Esophagus (tissue), 2 donors: ENCODE measurements around the gene AOPEP. TPM values are rescaled to one million over a fixed set of nuclear protein-coding genes. Genes with fewer than 3 reads are reported as not detected.

Source experiments
- H3K27ac ChIP-seq, 2 donors: one replicate each; pipeline ENCODE4 v1.5.1; 2013; ENCODE audit warnings: low read depth in 2 of 2, mild to moderate bottlenecking in 2 of 2, inconsistent platforms in 1 of 2, low read length in 1 of 2, moderate library complexity in 1 of 2
- H3K27me3 ChIP-seq, 2 donors: one replicate each; pipeline ENCODE4 v1.6.1; 2013; ENCODE audit warnings: low read length in 2 of 2, control low read depth in 1 of 2, mild to moderate bottlenecking in 1 of 2; ENCODE audit not compliant: insufficient read depth in 2 of 2, control insufficient read depth in 1 of 2
- H3K36me3 ChIP-seq, 2 donors: one replicate each; pipeline ENCODE4 v1.6.1; 2013; ENCODE audit warnings: low read length in 1 of 2; ENCODE audit not compliant: control insufficient read depth in 2 of 2, insufficient read depth in 2 of 2
- H3K4me1 ChIP-seq, 2 donors: one replicate each; pipeline ENCODE4 v1.6.1; 2013; ENCODE audit warnings: low read length in 1 of 2; ENCODE audit not compliant: control insufficient read depth in 2 of 2, insufficient read depth in 2 of 2
- H3K4me3 ChIP-seq, 2 donors: one replicate each; pipeline ENCODE4 v1.5.1; 2013; ENCODE audit warnings: low read length in 2 of 2, mild to moderate bottlenecking in 2 of 2, low read depth in 1 of 2, moderate library complexity in 1 of 2
- H3K9me3 ChIP-seq, 2 donors: one replicate each; pipeline ENCODE4 v1.6.1; 2013; ENCODE audit warnings: mild to moderate bottlenecking in 2 of 2, low read depth in 1 of 2, low read length in 1 of 2, moderate library complexity in 1 of 2; ENCODE audit not compliant: control insufficient read depth in 2 of 2, insufficient read depth in 1 of 2
- WGBS, 2 donors: extraction: QIAGEN DNeasy Blood & Tissue Kit; methylation state at CpG; one replicate each; pipeline ENCODE4 v1.1.7; 2013; 5-methylcytosine and 5-hydroxymethylcytosine counted together
- polyA plus RNA-seq, 2 donors: library from polyadenylated mRNA; stranded (reverse); fragments of 200-250 nt; gene quantifications; one replicate each; pipeline ENCODE4 v1.2.3, GENCODE V29; 2013
- donor health status: healthy with polysubstance abuse.
- donor health status: Bipolar disorder and iron deficiency.

AOPEP gene
- polyA plus RNA-seq: 100 to 1,000 TPM in 1 of 2 donors, 10 to 100 TPM in 1; 99.6 to 111 TPM

GRCh38 chr9:94726495-94727191 lies at the start of gene AOPEP:
Gene AOPEP (plus strand): TSS chr9:94726699. CDS start chr9:94759784, 33,085 bp downstream.
- H3K27ac ChIP-seq: peak within 1 kb of the TSS; percentile 86 to 97
- H3K9me3 ChIP-seq: no peaks in the 10 kb centered on the region
- H3K4me3 ChIP-seq: peak within 1 kb of the TSS; percentile 81 to 95
- H3K36me3 ChIP-seq: no peaks in the 10 kb centered on the region
- H3K4me1 ChIP-seq: no peaks in the 10 kb centered on the region
- H3K27me3 ChIP-seq: no peaks in the 10 kb centered on the region
- WGBS, 2 donors: 0% methylated on average over 52 of the region's 52 CpGs

- Histone ChIP-seq H3K4me3 (no peak overlapping the region), H3K4me1 (no peaks in the 10 kb centered on the region), H3K36me3 (no peaks in the 10 kb centered on the region), H3K27ac (no peak overlapping the region), H3K27me3 (no peaks in the 10 kb centered on the region), H3K9me3 (no peaks in the 10 kb centered on the region)
- WGBS, 2 donors: 58 to 62% methylated on average over 4 of the region's 4 CpGs
Measured at GRCh38 chr9:94677929-94678328, 48.6 kb upstream of the AOPEP start.

GRCh38 chr9:94679587-94679986 lies 46.9 kb upstream of the AOPEP start:
- no peaks in the 10 kb centered on the region for H3K4me1 ChIP-seq
- 81 to 84% methylated on average over 8 of the region's 8 CpGs for WGBS, 2 donors
- no peak overlapping the region for H3K27ac ChIP-seq
- no peaks in the 10 kb centered on the region for H3K27me3 ChIP-seq
- no peak overlapping the region for H3K4me3 ChIP-seq
- no peaks in the 10 kb centered on the region for H3K36me3 ChIP-seq
- no peaks in the 10 kb centered on the region for H3K9me3 ChIP-seq

- no peak overlapping the region for H3K27ac ChIP-seq
Measured at GRCh38 chr9:94680020-94680419, 46.5 kb upstream of the AOPEP start.

GRCh38 chr9:94680621-94681020 lies 45.9 kb upstream of the AOPEP start:
- Histone ChIP-seq H3K4me1 (no peaks in the 10 kb centered on the region), H3K9me3 (no peaks in the 10 kb centered on the region), H3K36me3 (no peaks in the 10 kb centered on the region), H3K27me3 (no peaks in the 10 kb centered on the region), H3K27ac (no peak overlapping the region), H3K4me3 (no peak overlapping the region)
- WGBS, 2 donors: 69 to 77% methylated on average over 2 of the region's 2 CpGs

More at GRCh38 chr9:94680020-94680419, 46.5 kb upstream of the AOPEP start:
- Histone ChIP-seq H3K27me3 (no peaks in the 10 kb centered on the region), H3K36me3 (no peaks in the 10 kb centered on the region), H3K4me1 (no peaks in the 10 kb centered on the region), H3K9me3 (no peaks in the 10 kb centered on the region), H3K4me3 (no peak overlapping the region)
- 75 to 92% methylated on average over 1 of the region's 1 CpG for WGBS, 2 donors

- H3K9me3 ChIP-seq: no peaks in the 10 kb centered on the region
- WGBS, 2 donors: 7 to 11% methylated on average over 7 of the region's 7 CpGs
- H3K27me3 ChIP-seq: no peaks in the 10 kb centered on the region
- H3K27ac ChIP-seq: peak overlapping the region in 1 of 2 donors; percentile 18
- no peaks in the 10 kb centered on the region for H3K4me1 ChIP-seq
- H3K36me3 ChIP-seq: no peaks in the 10 kb centered on the region
- H3K4me3 ChIP-seq: no peak overlapping the region
Measured at GRCh38 chr9:94681508-94681907, 45.0 kb upstream of the AOPEP start.

- Histone ChIP-seq H3K27me3 (no peaks in the 10 kb centered on the region), H3K36me3 (no peaks in the 10 kb centered on the region), H3K4me1 (no peaks in the 10 kb centered on the region), H3K9me3 (no peaks in the 10 kb centered on the region), H3K4me3 (no peak overlapping the region), H3K27ac (no peak overlapping the region)
- 84 to 85% methylated on average over 2 of the region's 2 CpGs for WGBS, 2 donors
Measured at GRCh38 chr9:94685359-94685758, 41.1 kb upstream of the AOPEP start.

GRCh38 chr9:94687451-94687850 lies 39.0 kb upstream of the AOPEP start:
- no peak overlapping the region for H3K4me3 ChIP-seq
- H3K27ac ChIP-seq: no peak overlapping the region
- no peaks in the 10 kb centered on the region for H3K36me3 ChIP-seq
- H3K27me3 ChIP-seq: no peaks in the 10 kb centered on the region
- WGBS, 2 donors: 47 to 60% methylated on average over 2 of the region's 2 CpGs
- H3K9me3 ChIP-seq: no peaks in the 10 kb centered on the region
- no peaks in the 10 kb centered on the region for H3K4me1 ChIP-seq

- H3K27ac ChIP-seq: no peak overlapping the region
- no peaks in the 10 kb centered on the region for H3K27me3 ChIP-seq
- no peaks in the 10 kb centered on the region for H3K9me3 ChIP-seq
- 89 to 92% methylated on average over 9 of the region's 9 CpGs for WGBS, 2 donors
- H3K4me3 ChIP-seq: no peak overlapping the region
- no peaks in the 10 kb centered on the region for H3K4me1 ChIP-seq
- H3K36me3 ChIP-seq: no peaks in the 10 kb centered on the region
Measured at GRCh38 chr9:94690344-94690743, 36.2 kb upstream of the AOPEP start.

GRCh38 chr9:94692601-94693000 lies 33.9 kb upstream of the AOPEP start:
- Histone ChIP-seq H3K27me3 (no peaks in the 10 kb centered on the region), H3K27ac (no peak overlapping the region), H3K9me3 (no peaks in the 10 kb centered on the region), H3K4me3 (no peak overlapping the region), H3K4me1 (no peaks in the 10 kb centered on the region), H3K36me3 (no peaks in the 10 kb centered on the region)
- 41 to 50% methylated on average over 4 of the region's 4 CpGs for WGBS, 2 donors
